Kidney epithelial cell (primary cell): ENCODE data around the gene B4GALT3. TPM values are rescaled to one million over a fixed set of nuclear protein-coding genes. Genes with fewer than 3 reads are reported as not detected.

Experiments used
- DNase-seq: peaks from one replicate; pipeline ENCODE4 v3.0.0-alpha.2; 2010; ENCODE audit warnings: low read depth
- H3K27me3 ChIP-seq: 2 replicates; pipeline ENCODE4 v1.6.0; 2011; ENCODE audit warnings: low read length; ENCODE audit not compliant: control insufficient read depth, insufficient read depth
- H3K36me3 ChIP-seq: 2 replicates; pipeline ENCODE4 v1.5.1; 2011; ENCODE audit warnings: low read length; ENCODE audit not compliant: control insufficient read depth, insufficient read depth
- H3K4me3 ChIP-seq: 2 replicates; pipeline ENCODE4 v1.5.1; 2011; ENCODE audit warnings: low read depth, mild to moderate bottlenecking, control low read depth, low read length
- total RNA-seq: library from RNA; depleted of rRNA; stranded (reverse); fragments of >200 nt; gene quantifications from 2 replicates; pipeline ENCODE4 v1.2.3, GENCODE V29; 2015
- TF ChIP-seq, protein P1 (sequence below): IDR thresholded peaks from 2 replicates; pipeline ENCODE4 v1.5.1; 2011; ENCODE audit warnings: mild to moderate bottlenecking, moderate library complexity, low read length, control low read depth, inconsistent platforms; ENCODE audit not compliant: insufficient read depth, poor library complexity, severe bottlenecking

Gene B4GALT3
- total RNA-seq, 1 donor from 2014 or later = 45.7 TPM

- no peaks in the 10 kb centered on the region for H3K27me3 ChIP-seq
- no peak for DNase-seq
- peaks cover 4% of the 10 kb centered on the region for H3K36me3 ChIP-seq
- TF ChIP-seq, protein P1, sequence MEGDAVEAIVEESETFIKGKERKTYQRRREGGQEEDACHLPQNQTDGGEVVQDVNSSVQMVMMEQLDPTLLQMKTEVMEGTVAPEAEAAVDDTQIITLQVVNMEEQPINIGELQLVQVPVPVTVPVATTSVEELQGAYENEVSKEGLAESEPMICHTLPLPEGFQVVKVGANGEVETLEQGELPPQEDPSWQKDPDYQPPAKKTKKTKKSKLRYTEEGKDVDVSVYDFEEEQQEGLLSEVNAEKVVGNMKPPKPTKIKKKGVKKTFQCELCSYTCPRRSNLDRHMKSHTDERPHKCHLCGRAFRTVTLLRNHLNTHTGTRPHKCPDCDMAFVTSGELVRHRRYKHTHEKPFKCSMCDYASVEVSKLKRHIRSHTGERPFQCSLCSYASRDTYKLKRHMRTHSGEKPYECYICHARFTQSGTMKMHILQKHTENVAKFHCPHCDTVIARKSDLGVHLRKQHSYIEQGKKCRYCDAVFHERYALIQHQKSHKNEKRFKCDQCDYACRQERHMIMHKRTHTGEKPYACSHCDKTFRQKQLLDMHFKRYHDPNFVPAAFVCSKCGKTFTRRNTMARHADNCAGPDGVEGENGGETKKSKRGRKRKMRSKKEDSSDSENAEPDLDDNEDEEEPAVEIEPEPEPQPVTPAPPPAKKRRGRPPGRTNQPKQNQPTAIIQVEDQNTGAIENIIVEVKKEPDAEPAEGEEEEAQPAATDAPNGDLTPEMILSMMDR = no peak
- H3K4me3 ChIP-seq = peak overlapping the region; percentile 80
Measured at GRCh38 chr1:161164901-161165610, 12.3 kb downstream of the B4GALT3 start.

- Histone ChIP-seq H3K36me3 (peaks cover 2% of the 10 kb centered on the region), H3K4me3 (no peak overlapping the region), H3K27me3 (no peaks in the 10 kb centered on the region)
- TF ChIP-seq, protein P1 = no peak
- DNase-seq = no peak
Measured at GRCh38 chr1:161163793-161164192, 13.5 kb downstream of the B4GALT3 start.

- Histone ChIP-seq H3K27me3 (no peaks in the 10 kb centered on the region), H3K4me3 (no peak overlapping the region), H3K36me3 (peaks cover 2% of the 10 kb centered on the region)
- no peak for DNase-seq
- TF ChIP-seq, protein P1 = no peak
Measured at GRCh38 chr1:161162806-161163205, 14.5 kb downstream of the B4GALT3 start.

DNA sequence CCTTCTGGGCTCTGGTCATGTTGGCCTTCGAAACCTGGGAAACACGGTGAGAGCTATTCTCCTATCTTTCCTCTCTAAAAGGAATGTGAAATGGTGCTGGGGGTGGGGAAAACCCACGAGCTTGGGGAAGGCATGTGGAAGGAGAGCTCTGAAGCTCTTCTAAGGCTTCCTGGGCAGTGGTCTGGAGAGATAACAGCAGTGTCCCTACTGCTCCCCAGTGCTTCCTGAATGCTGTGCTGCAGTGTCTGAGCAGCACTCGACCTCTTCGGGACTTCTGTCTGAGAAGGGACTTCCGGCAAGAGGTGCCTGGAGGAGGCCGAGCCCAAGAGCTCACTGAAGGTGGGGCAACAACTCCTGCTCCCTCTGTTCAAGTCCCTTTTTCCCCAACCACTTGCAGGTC, 15.3 kb downstream of the B4GALT3 start:
- DNase-seq = no peak
- TF ChIP-seq, protein P1 = no peak
- no peaks in the 10 kb centered on the region for H3K27me3 ChIP-seq
- peaks cover 2% of the 10 kb centered on the region for H3K36me3 ChIP-seq
- H3K4me3 ChIP-seq = no peak overlapping the region

- TF ChIP-seq, protein P1 = no peak
- peaks cover 2% of the 10 kb centered on the region for H3K36me3 ChIP-seq
- no peak for DNase-seq
- H3K4me3 ChIP-seq = no peak overlapping the region
- no peaks in the 10 kb centered on the region for H3K27me3 ChIP-seq
Measured at GRCh38 chr1:161161652-161162051, 15.7 kb downstream of the B4GALT3 start.

DNA sequence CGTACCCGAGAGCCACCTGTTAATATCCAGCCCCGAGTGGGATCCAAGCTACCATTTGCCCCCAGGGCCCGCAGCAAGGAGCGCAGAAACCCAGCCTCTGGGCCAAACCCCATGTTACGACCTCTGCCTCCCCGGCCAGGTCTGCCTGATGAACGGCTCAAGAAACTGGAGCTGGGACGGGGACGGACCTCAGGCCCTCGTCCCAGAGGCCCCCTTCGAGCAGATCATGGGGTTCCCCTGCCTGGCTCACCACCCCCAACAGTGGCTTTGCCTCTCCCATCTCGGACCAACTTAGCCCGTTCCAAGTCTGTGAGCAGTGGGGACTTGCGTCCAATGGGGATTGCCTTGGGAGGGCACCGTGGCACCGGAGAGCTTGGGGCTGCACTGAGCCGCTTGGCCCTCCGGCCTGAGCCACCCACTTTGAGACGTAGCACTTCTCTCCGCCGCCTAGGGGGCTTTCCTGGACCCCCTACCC, 16.6 kb downstream of the B4GALT3 start:
- peaks cover 2% of the 10 kb centered on the region for H3K36me3 ChIP-seq
- no peak overlapping the region for H3K4me3 ChIP-seq
- TF ChIP-seq, protein P1 = no peak
- H3K27me3 ChIP-seq = no peaks in the 10 kb centered on the region
- no peak for DNase-seq
